Vagina (tissue), 2 donors: ENCODE results near the gene ST7.

Source experiments
- POLR2AphosphoS5 ChIP-seq, 2 donors: sonication (generic); formaldehyde crosslinking; IDR thresholded peaks; one replicate each; pipeline ENCODE4 v1.9.0; 2017; ENCODE audit warnings: antibody characterized with exemption in 2 of 2, mild to moderate bottlenecking in 2 of 2, low read depth in 1 of 2; ENCODE audit not compliant: insufficient read depth in 1 of 2
- TF ChIP-seq, protein P1 (sequence below), 3 experiments: fragments of 450-650 bp in 2 of 3; fragments of 200-600 bp in 1 of 3; sonication (generic) in 1 of 3; IDR thresholded peaks; one replicate each; pipeline ENCODE4 v1.5.1; 2017 to 2019; ENCODE audit warnings: antibody characterized with exemption in 3 of 3, mild to moderate bottlenecking in 2 of 3, moderate library complexity in 2 of 3

- TF ChIP-seq POLR2AphosphoS5 (IDR thresholded peaks at IDR 0.05; ENCODE audit: insufficient read depth in 1 of 2, low read depth in 1 of 2) = no peak
- TF ChIP-seq, protein P1, sequence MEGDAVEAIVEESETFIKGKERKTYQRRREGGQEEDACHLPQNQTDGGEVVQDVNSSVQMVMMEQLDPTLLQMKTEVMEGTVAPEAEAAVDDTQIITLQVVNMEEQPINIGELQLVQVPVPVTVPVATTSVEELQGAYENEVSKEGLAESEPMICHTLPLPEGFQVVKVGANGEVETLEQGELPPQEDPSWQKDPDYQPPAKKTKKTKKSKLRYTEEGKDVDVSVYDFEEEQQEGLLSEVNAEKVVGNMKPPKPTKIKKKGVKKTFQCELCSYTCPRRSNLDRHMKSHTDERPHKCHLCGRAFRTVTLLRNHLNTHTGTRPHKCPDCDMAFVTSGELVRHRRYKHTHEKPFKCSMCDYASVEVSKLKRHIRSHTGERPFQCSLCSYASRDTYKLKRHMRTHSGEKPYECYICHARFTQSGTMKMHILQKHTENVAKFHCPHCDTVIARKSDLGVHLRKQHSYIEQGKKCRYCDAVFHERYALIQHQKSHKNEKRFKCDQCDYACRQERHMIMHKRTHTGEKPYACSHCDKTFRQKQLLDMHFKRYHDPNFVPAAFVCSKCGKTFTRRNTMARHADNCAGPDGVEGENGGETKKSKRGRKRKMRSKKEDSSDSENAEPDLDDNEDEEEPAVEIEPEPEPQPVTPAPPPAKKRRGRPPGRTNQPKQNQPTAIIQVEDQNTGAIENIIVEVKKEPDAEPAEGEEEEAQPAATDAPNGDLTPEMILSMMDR (IDR thresholded peaks at IDR 0.05) = no peak
Measured at GRCh38 chr7:117044664-117045063, 91.4 kb downstream of the ST7 start.
